ENCODE data around the gene STAT5B. TPM values are rescaled to one million over a fixed set of nuclear protein-coding genes. Genes with fewer than 3 reads are reported as not detected.

STAT5B gene
- total and polyA plus RNA-seq, 7 donors, result 15.9 to 90.1 (median 68.8) TPM

- ATAC-seq (no peak), DNase-seq (no peak)
- Histone ChIP-seq H3K27me3 (ENCODE audit: insufficient read depth in 3 of 3, low read length in 2 of 3) (no peaks in the 10 kb centered on the region), H3K36me3 (ENCODE audit: insufficient read depth in 1 of 2, low read depth in 1 of 2) (peaks cover 0 to 85% of the 10 kb centered on the region in 2 donors), H3K4me3 (no peak overlapping the region), H3K4me1 (no peaks in the 10 kb centered on the region), H3K9me3 (no peaks in the 10 kb centered on the region), H3K27ac (no peak overlapping the region)
- WGBS, 3 donors, result 94 to 98% (median 95%) methylated on average over 5 of the region's 5 CpGs
- TF ChIP-seq CTCF (IDR thresholded peaks at IDR 0.05), result no peak
- intact Hi-C loops (cut with DNase I), result no loop called here
Observed at GRCh38 chr17:42202696-42203095, 73.5 kb downstream of the STAT5B start.

GRCh38 chr17:42202159-42202558 lies 74.0 kb downstream of the STAT5B start:
- Histone ChIP-seq H3K4me3 (no peak overlapping the region), H3K36me3 (ENCODE audit: insufficient read depth in 1 of 2, low read depth in 1 of 2) (peaks cover 0 to 79% of the 10 kb centered on the region in 2 donors), H3K4me1 (no peaks in the 10 kb centered on the region), H3K27me3 (ENCODE audit: insufficient read depth in 3 of 3, low read length in 2 of 3) (no peaks in the 10 kb centered on the region), H3K27ac (no peak overlapping the region), H3K9me3 (no peaks in the 10 kb centered on the region)
- no peak for TF ChIP-seq CTCF (IDR thresholded peaks at IDR 0.05)
- ATAC-seq (peak in 1 of 4 donors; percentile 8), DNase-seq (no peak)
- intact Hi-C loops (cut with DNase I), result no loop called here
- 92 to 96% (median 92%) methylated on average over 6 of the region's 6 CpGs for WGBS, 3 donors

GRCh38 chr17:42201458-42201772 lies 74.8 kb downstream of the STAT5B start:
- Histone ChIP-seq H3K4me1 (no peaks in the 10 kb centered on the region), H3K4me3 (no peak overlapping the region), H3K27ac (no peak overlapping the region), H3K9me3 (no peaks in the 10 kb centered on the region), H3K27me3 (ENCODE audit: insufficient read depth in 3 of 3, low read length in 2 of 3) (no peaks in the 10 kb centered on the region), H3K36me3 (ENCODE audit: insufficient read depth in 1 of 2, low read depth in 1 of 2) (peaks cover 0 to 72% of the 10 kb centered on the region in 2 donors)
- WGBS, 3 donors, result 87 to 90% (median 89%) methylated on average over 10 of the region's 10 CpGs
- TF ChIP-seq CTCF (IDR thresholded peaks at IDR 0.05), result no peak
- DNase-seq (no peak), ATAC-seq (no peak)
- intact Hi-C loops (cut with DNase I), result no loop called here

- TF ChIP-seq CTCF (IDR thresholded peaks at IDR 0.05), result no peak
- Histone ChIP-seq H3K27me3 (ENCODE audit: insufficient read depth in 3 of 3, low read length in 2 of 3) (no peaks in the 10 kb centered on the region), H3K4me1 (no peaks in the 10 kb centered on the region), H3K4me3 (no peak overlapping the region), H3K9me3 (no peaks in the 10 kb centered on the region), H3K27ac (no peak overlapping the region), H3K36me3 (ENCODE audit: insufficient read depth in 1 of 2, low read depth in 1 of 2) (peaks cover 0 to 67% of the 10 kb centered on the region in 2 donors)
- DNase-seq (no peak), ATAC-seq (no peak)
- intact Hi-C loops (cut with DNase I), result no loop called here
- WGBS, 3 donors, result 71 to 78% (median 72%) methylated on average over 14 of the region's 14 CpGs
Observed at GRCh38 chr17:42200706-42201457, 75.3 kb downstream of the STAT5B start.

All from psoas muscle (tissue), 8 donors.